ENCODE measurements around the gene SRSF8. TPM values are rescaled to one million over a fixed set of nuclear protein-coding genes. Genes with fewer than 3 reads are reported as not detected.

The SRSF8 gene
- total RNA-seq, 1 experiment from 2014 or later = 40.6 TPM

DNA sequence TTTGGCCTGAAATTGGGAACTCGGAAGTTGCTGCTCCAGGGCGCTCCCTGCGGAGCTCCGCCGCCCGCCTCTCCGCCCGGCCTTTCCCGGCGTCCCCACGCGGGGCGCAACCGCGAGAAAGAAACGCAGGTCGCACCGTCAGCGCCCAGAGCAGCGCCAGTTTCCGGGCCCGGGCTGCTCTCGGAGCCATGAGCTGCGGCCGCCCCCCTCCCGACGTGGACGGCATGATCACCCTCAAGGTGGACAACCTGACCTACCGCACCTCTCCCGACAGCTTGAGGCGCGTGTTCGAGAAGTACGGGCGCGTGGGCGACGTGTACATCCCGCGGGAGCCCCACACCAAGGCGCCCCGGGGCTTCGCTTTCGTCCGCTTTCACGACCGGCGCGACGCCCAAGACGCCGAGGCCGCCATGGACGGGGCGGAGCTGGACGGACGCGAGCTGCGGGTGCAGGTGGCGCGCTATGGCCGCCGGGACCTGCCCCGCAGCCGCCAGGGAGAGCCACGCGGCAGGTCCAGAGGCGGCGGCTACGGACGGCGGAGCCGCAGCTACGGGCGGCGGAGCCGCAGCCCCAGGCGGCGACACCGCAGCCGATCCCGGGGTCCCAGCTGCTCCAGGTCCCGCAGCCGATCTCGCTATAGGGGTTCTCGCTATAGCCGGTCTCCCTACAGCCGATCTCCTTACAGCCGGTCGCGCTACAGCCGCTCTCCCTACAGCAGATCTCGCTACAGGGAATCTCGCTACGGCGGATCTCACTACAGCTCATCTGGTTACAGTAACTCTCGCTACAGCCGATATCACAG is 521 bp downstream of the SRSF8 start:
- in situ Hi-C loops (cut with HindIII; ENCODE audit: low pct_unique_long_range_greater_than_20kb, low sequenced_read_pairs) = no loop called here
- peak; percentile 36 for DNase-seq (ENCODE audit: low read depth, low spot score)
- TF ChIP-seq TCF7L2 (IDR thresholded peaks at IDR 0.05; ENCODE audit: low read depth, low read length) (no peak), SIN3A (IDR thresholded peaks at IDR 0.05; ENCODE audit: borderline replicate concordance, insufficient read depth, low read depth, low read length) (0 out of 2 replicates have a peak, but pooled peaks have one; percentile 14), POLR2AphosphoS5 (IDR thresholded peaks at IDR 0.05; ENCODE audit: low read depth, low read length) (peak; percentile 55; the same call in 1 of the 2 replicates)
- TF ChIP-seq, protein P1, sequence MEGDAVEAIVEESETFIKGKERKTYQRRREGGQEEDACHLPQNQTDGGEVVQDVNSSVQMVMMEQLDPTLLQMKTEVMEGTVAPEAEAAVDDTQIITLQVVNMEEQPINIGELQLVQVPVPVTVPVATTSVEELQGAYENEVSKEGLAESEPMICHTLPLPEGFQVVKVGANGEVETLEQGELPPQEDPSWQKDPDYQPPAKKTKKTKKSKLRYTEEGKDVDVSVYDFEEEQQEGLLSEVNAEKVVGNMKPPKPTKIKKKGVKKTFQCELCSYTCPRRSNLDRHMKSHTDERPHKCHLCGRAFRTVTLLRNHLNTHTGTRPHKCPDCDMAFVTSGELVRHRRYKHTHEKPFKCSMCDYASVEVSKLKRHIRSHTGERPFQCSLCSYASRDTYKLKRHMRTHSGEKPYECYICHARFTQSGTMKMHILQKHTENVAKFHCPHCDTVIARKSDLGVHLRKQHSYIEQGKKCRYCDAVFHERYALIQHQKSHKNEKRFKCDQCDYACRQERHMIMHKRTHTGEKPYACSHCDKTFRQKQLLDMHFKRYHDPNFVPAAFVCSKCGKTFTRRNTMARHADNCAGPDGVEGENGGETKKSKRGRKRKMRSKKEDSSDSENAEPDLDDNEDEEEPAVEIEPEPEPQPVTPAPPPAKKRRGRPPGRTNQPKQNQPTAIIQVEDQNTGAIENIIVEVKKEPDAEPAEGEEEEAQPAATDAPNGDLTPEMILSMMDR (IDR thresholded peaks at IDR 0.05) = peak; percentile 64
- TF ChIP-seq, protein P2, sequence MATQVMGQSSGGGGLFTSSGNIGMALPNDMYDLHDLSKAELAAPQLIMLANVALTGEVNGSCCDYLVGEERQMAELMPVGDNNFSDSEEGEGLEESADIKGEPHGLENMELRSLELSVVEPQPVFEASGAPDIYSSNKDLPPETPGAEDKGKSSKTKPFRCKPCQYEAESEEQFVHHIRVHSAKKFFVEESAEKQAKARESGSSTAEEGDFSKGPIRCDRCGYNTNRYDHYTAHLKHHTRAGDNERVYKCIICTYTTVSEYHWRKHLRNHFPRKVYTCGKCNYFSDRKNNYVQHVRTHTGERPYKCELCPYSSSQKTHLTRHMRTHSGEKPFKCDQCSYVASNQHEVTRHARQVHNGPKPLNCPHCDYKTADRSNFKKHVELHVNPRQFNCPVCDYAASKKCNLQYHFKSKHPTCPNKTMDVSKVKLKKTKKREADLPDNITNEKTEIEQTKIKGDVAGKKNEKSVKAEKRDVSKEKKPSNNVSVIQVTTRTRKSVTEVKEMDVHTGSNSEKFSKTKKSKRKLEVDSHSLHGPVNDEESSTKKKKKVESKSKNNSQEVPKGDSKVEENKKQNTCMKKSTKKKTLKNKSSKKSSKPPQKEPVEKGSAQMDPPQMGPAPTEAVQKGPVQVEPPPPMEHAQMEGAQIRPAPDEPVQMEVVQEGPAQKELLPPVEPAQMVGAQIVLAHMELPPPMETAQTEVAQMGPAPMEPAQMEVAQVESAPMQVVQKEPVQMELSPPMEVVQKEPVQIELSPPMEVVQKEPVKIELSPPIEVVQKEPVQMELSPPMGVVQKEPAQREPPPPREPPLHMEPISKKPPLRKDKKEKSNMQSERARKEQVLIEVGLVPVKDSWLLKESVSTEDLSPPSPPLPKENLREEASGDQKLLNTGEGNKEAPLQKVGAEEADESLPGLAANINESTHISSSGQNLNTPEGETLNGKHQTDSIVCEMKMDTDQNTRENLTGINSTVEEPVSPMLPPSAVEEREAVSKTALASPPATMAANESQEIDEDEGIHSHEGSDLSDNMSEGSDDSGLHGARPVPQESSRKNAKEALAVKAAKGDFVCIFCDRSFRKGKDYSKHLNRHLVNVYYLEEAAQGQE (IDR thresholded peaks at IDR 0.05; ENCODE audit: insufficient read depth in 1 of 2, low read depth in 2 of 2, low read length in 1 of 2) = 0 out of 4 replicates have a peak, but pooled peaks of 1 of the 2 experiments have one; percentile 18

DNA sequence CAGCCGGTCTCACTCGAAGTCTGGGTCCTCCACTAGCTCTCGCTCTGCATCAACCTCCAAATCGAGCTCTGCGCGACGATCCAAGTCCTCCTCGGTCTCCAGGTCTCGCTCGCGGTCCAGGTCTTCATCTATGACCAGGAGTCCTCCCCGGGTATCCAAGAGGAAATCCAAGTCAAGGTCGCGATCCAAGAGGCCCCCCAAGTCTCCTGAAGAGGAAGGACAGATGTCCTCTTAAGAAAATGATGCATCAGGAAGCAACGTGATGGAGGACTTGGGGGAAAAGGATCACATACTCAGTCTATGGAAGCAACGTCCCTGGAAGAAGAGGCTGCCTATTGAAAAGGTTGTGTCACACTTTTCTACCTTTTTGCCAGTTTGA is 1.1 kb downstream of the SRSF8 start:
- H3K9me3 ChIP-seq (ENCODE audit: control insufficient read depth, insufficient read depth, low read depth, low read length) = no peaks in the 10 kb centered on the region
- peak overlapping the region; percentile 83 to 90 for H3K4me3 ChIP-seq (ENCODE audit: low read depth in 2 of 2, low read length in 2 of 2)
- CTCF ChIA-PET = interaction anchor here (0.8 kb wide), 1 partner anchor 8 kb away, joined by 3 read pairs; no protein-coding TSS in a partner anchor
- intact Hi-C loops (cut with micrococcal nuclease; ENCODE audit: unreplicated experiment) (loop anchor here (2.0 to 10.0 kb wide), 4 partner anchors 83 to 697 kb away; partner anchors contain the start of genes CWC15, KDM4D and SESN3), in situ Hi-C loops (cut with HindIII; ENCODE audit: low pct_unique_long_range_greater_than_20kb, low sequenced_read_pairs) (no loop called here)
- DNase-seq (ENCODE audit: low read depth, low spot score) (peak; percentile 33), ATAC-seq (peak; percentile 3; the same call in 1 of the 2 replicates)
- TF ChIP-seq SIN3A (IDR thresholded peaks at IDR 0.05; ENCODE audit: borderline replicate concordance, insufficient read depth, low read depth, low read length) = no peak
- TF ChIP-seq, protein P2 (IDR thresholded peaks at IDR 0.05; ENCODE audit: insufficient read depth in 1 of 2, low read depth in 2 of 2, low read length in 1 of 2) = no peak
- no peak for TF ChIP-seq TCF7L2 (IDR thresholded peaks at IDR 0.05; ENCODE audit: low read depth, low read length)
- TF ChIP-seq, protein P1 (IDR thresholded peaks at IDR 0.05) = no peak
- TF ChIP-seq POLR2AphosphoS5 (IDR thresholded peaks at IDR 0.05; ENCODE audit: low read depth, low read length) = no peak
- no TSS peak for BruUV-seq (replicated peaks)
- H3K4me1 ChIP-seq (ENCODE audit: control insufficient read depth, insufficient read depth, low read length) = peaks cover 8% of the 10 kb centered on the region; the same call in 1 of the 2 replicates
- peak overlapping the region; percentile 94 for H3K27ac ChIP-seq (ENCODE audit: low read length)
- peaks cover 2% of the 10 kb centered on the region; the same call in 1 of the 2 replicates for H3K36me3 ChIP-seq (ENCODE audit: control insufficient read depth, insufficient read depth, low read length)
- H3K27me3 ChIP-seq (ENCODE audit: control insufficient read depth, insufficient read depth, low read length) = no peaks in the 10 kb centered on the region
- POLR2A ChIA-PET = interaction anchor here (0.6 kb wide), 2 partner anchors 40 to 722 kb away, joined by 3 read pairs; partner anchors contain the start of gene FAM76B

More for the DNA sequence above, 521 bp downstream of the SRSF8 start:
- Histone ChIP-seq H3K4me3 (ENCODE audit: low read depth in 2 of 2, low read length in 2 of 2) (peak overlapping the region; percentile 83 to 90), H3K27ac (ENCODE audit: low read length) (peak overlapping the region; percentile 94), H3K27me3 (ENCODE audit: control insufficient read depth, insufficient read depth, low read length) (peaks cover under 1% of the 10 kb centered on the region; the same call in 1 of the 2 replicates), H3K9me3 (ENCODE audit: control insufficient read depth, insufficient read depth, low read depth, low read length) (no peaks in the 10 kb centered on the region), H3K4me1 (ENCODE audit: control insufficient read depth, insufficient read depth, low read length) (peaks cover 8% of the 10 kb centered on the region; the same call in 1 of the 2 replicates), H3K36me3 (ENCODE audit: control insufficient read depth, insufficient read depth, low read length) (peaks cover 2% of the 10 kb centered on the region; the same call in 1 of the 2 replicates)
- no TSS peak for BruUV-seq (replicated peaks)
- CTCF ChIA-PET = interaction anchor here (0.6 to 0.9 kb wide), 7 partner anchors 9 to 1360 kb away, joined by 3 to 6 read pairs (median 4); partner anchors contain the start of genes CCDC82, CWC15, JRKL and KDM4D
- intact Hi-C loops (cut with micrococcal nuclease; ENCODE audit: unreplicated experiment) = loop anchor here (5.0 to 10.0 kb wide), 3 partner anchors 95 to 698 kb away; partner anchors contain the start of genes CWC15, KDM4D and SESN3
- ATAC-seq = peak; percentile 88
- POLR2A ChIA-PET = interaction anchor here (0.5 to 0.7 kb wide), 7 partner anchors 23 to 1273 kb away, joined by 3 to 15 read pairs (median 3); partner anchors contain the start of genes ENDOD1 and FAM76B
